Stimulated activated CD8-positive, alpha-beta memory T cell treated with anti-CD3 and anti-CD28 coated beads, Interleukin-7, amount 100 ng/mL, for 24 hours (primary cell): ENCODE results near the gene SEC24C.

ENCODE experiments used
- DNase-seq: peaks from one replicate; pipeline ENCODE4 v3.0.0-alpha.2; 2020; ENCODE audit warnings: low read depth

The SEC24C gene

GRCh38 chr10:73813333-73813732, 69.2 kb downstream of the SEC24C start:
- DNase-seq = no peak

- no peak for DNase-seq
These were observed 70.2 kb downstream of the SEC24C start for GRCh38 chr10:73814276-73814895.

DNA sequence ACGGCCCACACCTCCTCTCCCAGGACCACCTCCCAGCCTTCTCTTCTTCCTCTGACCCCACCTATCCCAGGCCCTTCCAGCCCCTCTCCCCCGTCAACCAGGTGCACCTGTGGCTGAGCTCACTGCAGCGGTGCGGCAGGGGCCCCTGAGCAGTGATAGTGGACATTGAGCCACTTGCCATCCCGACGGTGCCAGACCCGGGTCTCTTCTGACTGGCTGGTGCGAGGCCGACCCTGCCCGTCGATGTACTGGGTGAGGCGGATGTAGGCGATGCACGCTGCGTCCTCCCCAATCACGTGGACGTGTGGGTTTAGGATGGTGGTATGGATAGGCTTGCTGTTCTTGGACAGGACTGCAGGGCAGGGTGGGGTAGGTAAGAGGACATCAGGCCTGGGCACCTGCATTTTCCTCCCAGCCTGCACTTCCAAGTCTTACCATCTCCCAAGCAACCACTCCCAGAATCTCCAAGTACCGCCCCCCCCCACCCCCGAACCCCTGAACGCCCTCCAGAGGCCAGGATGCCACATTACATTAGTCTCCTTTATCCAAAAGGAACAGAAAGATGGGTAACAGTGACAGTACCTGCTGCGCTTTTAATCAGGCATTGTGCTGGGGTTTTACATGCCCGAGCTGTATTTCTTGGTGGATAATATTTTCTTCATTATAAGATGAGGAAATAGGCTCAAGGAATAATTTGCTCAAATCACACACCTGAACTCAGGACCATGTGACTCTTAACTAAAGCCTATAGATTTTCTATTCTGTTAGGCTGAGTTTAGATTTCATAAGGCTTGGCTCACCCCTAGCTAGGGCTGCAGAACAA, 70.9 kb downstream of the SEC24C start:
- DNase-seq = no peak

DNA sequence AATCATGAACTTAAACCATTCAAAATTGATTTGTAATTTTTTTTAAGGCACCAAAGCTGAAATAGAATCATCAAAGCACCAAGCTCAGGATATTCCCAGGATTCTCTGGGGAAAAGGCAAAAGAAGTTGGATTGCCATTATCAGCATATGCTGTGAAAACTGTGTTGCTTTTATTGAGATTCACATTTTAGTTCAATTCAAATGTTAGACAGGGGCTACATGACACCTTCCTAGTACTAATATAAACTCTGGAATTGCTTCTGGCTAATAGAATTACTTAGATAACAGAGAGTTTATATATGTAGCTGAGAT, 71.5 kb downstream of the SEC24C start:
- no peak for DNase-seq

DNA sequence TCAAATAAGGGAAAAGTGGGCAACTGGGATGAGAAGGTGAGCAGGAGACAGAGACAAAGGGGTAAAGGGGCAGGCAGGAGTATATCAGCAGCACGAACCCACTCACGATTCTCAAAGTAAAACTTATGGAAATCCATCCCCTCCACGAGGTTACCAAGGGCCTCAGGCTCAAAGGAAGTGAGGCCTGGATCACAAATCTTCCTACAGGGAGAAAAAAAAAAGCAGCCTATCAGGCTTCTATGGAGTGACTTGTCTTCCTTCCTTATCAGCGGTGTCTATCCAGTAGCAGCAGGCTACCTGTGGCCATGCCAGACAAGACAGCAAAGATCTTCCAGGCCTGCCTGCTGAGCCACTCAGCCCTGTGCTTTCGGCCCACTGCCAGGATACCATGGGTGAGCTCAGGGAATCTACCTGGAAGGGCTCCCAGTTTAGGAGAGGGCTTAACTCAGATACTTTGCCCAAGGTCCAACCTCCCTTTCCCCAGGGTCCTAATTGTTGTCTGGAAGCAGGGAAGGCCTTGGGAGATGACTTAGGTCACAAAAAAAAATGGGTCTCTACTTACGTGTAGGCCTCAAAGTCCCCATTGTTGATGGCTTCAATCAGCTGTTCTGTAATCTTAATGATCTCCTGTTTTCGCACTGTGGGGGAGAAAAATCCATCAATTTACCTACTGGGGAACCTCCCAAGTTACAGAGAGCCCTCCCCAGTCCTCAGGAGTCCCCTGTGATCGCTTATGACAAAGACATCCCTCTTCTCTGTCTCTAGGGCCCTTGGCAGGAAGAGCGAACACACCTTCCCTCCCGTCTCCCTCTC, 73.0 kb downstream of the SEC24C start:
- DNase-seq = no peak

DNA sequence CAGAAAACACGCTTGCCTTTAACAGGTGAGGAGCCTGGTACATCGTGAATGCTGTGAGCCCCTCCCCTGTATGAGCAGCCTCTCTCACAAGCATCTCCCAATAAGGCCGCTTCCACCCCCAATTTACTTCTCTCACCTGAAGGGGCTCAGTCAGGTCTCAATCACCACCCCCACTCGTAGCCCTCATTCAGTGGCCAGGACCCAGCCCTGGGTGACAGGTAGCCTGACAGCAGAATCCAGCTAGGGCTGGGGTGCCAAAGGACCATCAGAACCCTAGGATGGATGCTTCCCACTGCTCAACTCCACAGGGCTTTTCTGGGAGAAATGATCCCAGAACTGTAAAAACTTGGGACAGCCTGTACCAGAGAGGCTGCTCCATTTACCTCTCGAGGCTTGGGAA, 73.7 kb downstream of the SEC24C start:
- DNase-seq = no peak

DNA sequence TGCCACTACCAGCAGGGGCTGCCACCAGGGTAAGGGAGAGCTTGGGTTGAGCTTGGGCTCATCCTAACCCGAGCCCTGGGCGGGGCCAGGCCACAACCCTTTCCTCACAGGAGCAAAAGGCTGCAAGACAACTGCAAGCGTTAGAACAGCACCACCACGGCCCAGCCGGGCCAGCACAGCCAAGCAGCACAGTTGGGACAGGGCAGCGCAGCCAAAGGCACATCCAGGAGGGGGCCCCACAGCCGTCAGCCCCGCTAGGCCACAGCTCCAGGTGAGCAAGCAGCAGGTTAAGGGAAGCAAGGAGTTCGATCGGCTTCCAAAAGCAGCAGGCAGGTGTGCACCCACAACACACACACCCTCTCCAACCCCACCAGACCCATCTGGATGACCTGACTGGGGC, 74.2 kb downstream of the SEC24C start:
- no peak for DNase-seq

GRCh38 chr10:73819081-73819480, 74.9 kb downstream of the SEC24C start:
- DNase-seq = no peak

- DNase-seq = no peak
These were observed 75.4 kb downstream of the SEC24C start for GRCh38 chr10:73819513-73820093.
